SK-N-SH treated with all-trans-retinoic acid at 6 μM for 48 hours (cell line): ENCODE results near the gene HSP90AB1.

Experiments
- ATAC-seq: fragments of 200-7000 bp; cut with Tn5 transposase; 3 replicates; pipeline ENCODE4 v1.9.1; 2020; ENCODE audit warnings: mild to moderate bottlenecking, moderate library complexity
- ARNTL ChIP-seq: fragments of 450-650 bp; formaldehyde crosslinking; IDR thresholded peaks from 2 replicates; pipeline ENCODE4 v1.5.0; 2020; ENCODE audit warnings: low read depth, mild to moderate bottlenecking, moderate library complexity, borderline replicate concordance
- CREB5 ChIP-seq: fragments of 250-450 bp; sonication (Bioruptor Pico); IDR thresholded peaks from 2 replicates; pipeline ENCODE4 v1.5.1; 2020; ENCODE audit warnings: low read depth, mild to moderate bottlenecking, moderate library complexity
- CSDC2 ChIP-seq: fragments of 250-450 bp; sonication (Bioruptor Pico); IDR thresholded peaks from 2 replicates; pipeline ENCODE4 v1.5.0; 2020; ENCODE audit warnings: mild to moderate bottlenecking, moderate library complexity
- CSRNP3 ChIP-seq: fragments of 250-450 bp; sonication (Bioruptor Pico); IDR thresholded peaks from 2 replicates; pipeline ENCODE4 v1.5.1; 2021; ENCODE audit warnings: mild to moderate bottlenecking, moderate library complexity
- ESRRG ChIP-seq: fragments of 250-450 bp; sonication (Bioruptor Pico); IDR thresholded peaks from 2 replicates; pipeline ENCODE4 v1.6.1; 2021; ENCODE audit warnings: mild to moderate bottlenecking
- GLIS3 ChIP-seq: fragments of 250-450 bp; sonication (Bioruptor Pico); IDR thresholded peaks from 2 replicates; pipeline ENCODE4 v1.5.0; 2020; ENCODE audit warnings: mild to moderate bottlenecking, moderate library complexity
- OSR1 ChIP-seq: fragments of 250-450 bp; sonication (Bioruptor Pico); IDR thresholded peaks from 2 replicates; pipeline ENCODE4 v1.8.0; 2022; ENCODE audit warnings: moderate library complexity, mild to moderate bottlenecking, inconsistent platforms
- PATZ1 ChIP-seq: fragments of 250-450 bp; sonication (Bioruptor Pico); IDR thresholded peaks from 2 replicates; pipeline ENCODE4 v1.8.0; 2020; ENCODE audit warnings: mild to moderate bottlenecking, moderate library complexity, borderline replicate concordance
- POU6F1 ChIP-seq: fragments of 250-450 bp; sonication (Bioruptor Pico); IDR thresholded peaks from 2 replicates; pipeline ENCODE4 v1.8.0; 2021; ENCODE audit warnings: low read depth, mild to moderate bottlenecking, moderate library complexity, borderline replicate concordance
- PPARA ChIP-seq: fragments of 250-450 bp; sonication (Bioruptor Pico); IDR thresholded peaks from 2 replicates; pipeline ENCODE4 v1.5.0; 2020; ENCODE audit warnings: mild to moderate bottlenecking, borderline replicate concordance
- RARB ChIP-seq: fragments of 250-450 bp; sonication (Bioruptor Pico); IDR thresholded peaks from 2 replicates; pipeline ENCODE4 v1.8.0; 2021; ENCODE audit warnings: mild to moderate bottlenecking, moderate library complexity
- SNAI2 ChIP-seq: fragments of 250-450 bp; sonication (Bioruptor Pico); IDR thresholded peaks from 2 replicates; pipeline ENCODE4 v1.5.0; 2020; ENCODE audit warnings: mild to moderate bottlenecking, moderate library complexity
- TOX ChIP-seq: fragments of 250-450 bp; sonication (Bioruptor Pico); IDR thresholded peaks from 2 replicates; pipeline ENCODE4 v1.8.0; 2021; ENCODE audit warnings: mild to moderate bottlenecking, moderate library complexity, borderline replicate concordance
- TSHZ2 ChIP-seq: fragments of 250-450 bp; sonication (Bioruptor Pico); IDR thresholded peaks from 2 replicates; pipeline ENCODE4 v1.5.0; 2020; ENCODE audit warnings: mild to moderate bottlenecking, moderate library complexity
- ZC3H10 ChIP-seq: fragments of 250-450 bp; sonication (Bioruptor Pico); IDR thresholded peaks from 2 replicates; pipeline ENCODE4 v1.5.1; 2021; ENCODE audit warnings: mild to moderate bottlenecking, moderate library complexity
- ZFP3 ChIP-seq: fragments of 250-450 bp; sonication (Bioruptor Pico); IDR thresholded peaks from 2 replicates; pipeline ENCODE4 v1.5.0; 2020; ENCODE audit warnings: mild to moderate bottlenecking, moderate library complexity
- ZFP30 ChIP-seq: fragments of 450-650 bp; formaldehyde crosslinking; IDR thresholded peaks from 2 replicates; pipeline ENCODE4 v1.5.0; 2022; ENCODE audit warnings: mild to moderate bottlenecking, moderate library complexity
- ZNF565 ChIP-seq: fragments of 450-650 bp; formaldehyde crosslinking; conservative IDR thresholded peaks from 2 replicates; pipeline ENCODE4 v1.5.0; 2020; ENCODE audit warnings: low read depth, mild to moderate bottlenecking, moderate library complexity
- ZNF8 ChIP-seq: fragments of 450-650 bp; formaldehyde crosslinking; IDR thresholded peaks from 2 replicates; pipeline ENCODE4 v1.5.0; 2020; ENCODE audit warnings: mild to moderate bottlenecking, moderate library complexity

Gene HSP90AB1

GRCh38 chr6:44250067-44250717, 3.3 kb downstream of the HSP90AB1 start:
- ATAC-seq, result no peak
- TF ChIP-seq CSRNP3 (CRISPR knock-in tag), result no peak
- TF ChIP-seq OSR1, result no peak
- no peak for TF ChIP-seq GLIS3
- TF ChIP-seq ZFP3 (CRISPR knock-in tag), result no peak
- no peak for TF ChIP-seq RARB
- no peak for TF ChIP-seq ZFP30 (CRISPR knock-in tag)

GRCh38 chr6:44250718-44251123, 3.8 kb downstream of the HSP90AB1 start:
- no peak for TF ChIP-seq TSHZ2
- no peak for TF ChIP-seq ZC3H10 (CRISPR knock-in tag)
- TF ChIP-seq TOX (CRISPR knock-in tag), result no peak
- no peak for TF ChIP-seq CREB5 (CRISPR knock-in tag)
- no peak for TF ChIP-seq ARNTL (CRISPR knock-in tag)
- no peak for TF ChIP-seq ZNF565 (CRISPR knock-in tag)
- no peak for TF ChIP-seq CSRNP3 (CRISPR knock-in tag)
- TF ChIP-seq ZNF8, result no peak
- TF ChIP-seq SNAI2, result no peak
- no peak for TF ChIP-seq RARB
- TF ChIP-seq OSR1, result no peak
- TF ChIP-seq PATZ1, result no peak
- TF ChIP-seq ZFP3 (CRISPR knock-in tag), result no peak
- TF ChIP-seq ZFP30 (CRISPR knock-in tag), result no peak
- TF ChIP-seq ESRRG (CRISPR knock-in tag), result no peak
- TF ChIP-seq POU6F1 (CRISPR knock-in tag), result no peak
- no peak for TF ChIP-seq PPARA (CRISPR knock-in tag)
- TF ChIP-seq GLIS3, result no peak
- TF ChIP-seq CSDC2 (CRISPR knock-in tag), result no peak
- ATAC-seq, result no peak
